OCI-LY1 (cell line): ENCODE results near the gene DCST2.
A peak's percentile ranks its signal among the peaks of the same experiment; 100 is the strongest.

Experiments used
- H2AFZ ChIP-seq: fragments of 200-600 bp; sonication (generic), shearing (Covaris generic); 2 replicates; pipeline ENCODE4 v1.6.0; 2014; ENCODE audit warnings: antibody characterized with exemption, mild to moderate bottlenecking, low read length
- H3F3A ChIP-seq: fragments of 200-600 bp; sonication (generic), shearing (Covaris generic); 2 replicates; pipeline ENCODE4 v1.6.0; 2014; ENCODE audit warnings: mild to moderate bottlenecking, antibody characterized with exemption, low read length, moderate library complexity; ENCODE audit not compliant: insufficient read depth
- H3K27ac ChIP-seq: fragments of 200-600 bp; sonication (generic); 2 replicates; pipeline ENCODE4 v1.5.1; 2014; ENCODE audit warnings: low read length, mixed run types, mild to moderate bottlenecking, low read depth; ENCODE audit not compliant: poor library complexity, severe bottlenecking
- H3K27me3 ChIP-seq: fragments of 200-600 bp; sonication (generic); 2 replicates; pipeline ENCODE4 v1.6.0; 2014; ENCODE audit warnings: antibody characterized with exemption, mild to moderate bottlenecking, low read length, moderate library complexity; ENCODE audit not compliant: insufficient read depth
- H3K36me3 ChIP-seq: fragments of 200-600 bp; sonication (generic); 2 replicates; pipeline ENCODE4 v1.6.1; 2014; ENCODE audit warnings: mild to moderate bottlenecking, antibody characterized with exemption, low read length, moderate library complexity, mixed read lengths; ENCODE audit not compliant: insufficient read depth
- H3K4me1 ChIP-seq: fragments of 200-600 bp; sonication (generic); 2 replicates; pipeline ENCODE4 v1.5.1; 2014; ENCODE audit warnings: mild to moderate bottlenecking, low read length, moderate library complexity; ENCODE audit not compliant: insufficient read depth, severe bottlenecking
- H3K4me2 ChIP-seq: fragments of 200-600 bp; sonication (generic), shearing (Covaris generic); 2 replicates; pipeline ENCODE4 v1.6.1; 2014; ENCODE audit warnings: low read length
- H3K4me3 ChIP-seq: fragments of 200-600 bp; sonication (generic); 2 replicates; pipeline ENCODE4 v1.5.1; 2014; ENCODE audit warnings: low read length, low read depth, mild to moderate bottlenecking, mixed read lengths; ENCODE audit not compliant: poor library complexity, severe bottlenecking
- H3K79me2 ChIP-seq: fragments of 200-600 bp; shearing (Covaris generic); 2 replicates; pipeline ENCODE4 v1.6.1; 2016; ENCODE audit warnings: mixed run types, low read length, mixed read lengths; ENCODE audit not compliant: insufficient read depth
- H3K9ac ChIP-seq: fragments of 200-600 bp; sonication (generic), shearing (Covaris generic); 2 replicates; pipeline ENCODE4 v1.6.1; 2014; ENCODE audit warnings: mild to moderate bottlenecking, low read length, mixed read lengths
- H3K9me2 ChIP-seq: fragments of 200-600 bp; sonication (generic), shearing (Covaris generic); 2 replicates; pipeline ENCODE4 v1.6.1; 2014; ENCODE audit warnings: low read depth, mild to moderate bottlenecking, low read length, mixed read lengths
- H3K9me3 ChIP-seq: fragments of 200-600 bp; shearing (Covaris generic); 2 replicates; pipeline ENCODE4 v1.6.1; 2014; ENCODE audit warnings: low read length, mixed read lengths
- H4K20me1 ChIP-seq: fragments of 200-600 bp; sonication (generic), shearing (Covaris generic); 2 replicates; pipeline ENCODE4 v1.6.0; 2016; ENCODE audit warnings: mild to moderate bottlenecking, low read length; ENCODE audit not compliant: insufficient read depth
- CTCF ChIP-seq: fragments of 200-600 bp; sonication (generic), shearing (Covaris generic); IDR thresholded peaks from 2 replicates; pipeline ENCODE4 v1.5.1; 2017; ENCODE audit warnings: mild to moderate bottlenecking, antibody characterized with exemption, low read length, moderate library complexity, mixed read lengths
- EZH2 ChIP-seq: fragments of 200-600 bp; sonication (generic), shearing (Covaris generic); IDR thresholded peaks from 2 replicates; pipeline ENCODE4 v1.8.0; 2017; ENCODE audit warnings: borderline replicate concordance, mixed run types, mild to moderate bottlenecking, antibody characterized with exemption, low read length, moderate library complexity, mixed read lengths

The DCST2 gene

GRCh38 chr1:154994591-154994990, 39.0 kb downstream of the DCST2 start:
- no peak overlapping the region for H3K4me3 ChIP-seq
- H3K4me2 ChIP-seq = no peak overlapping the region

GRCh38 chr1:154994269-154994587, 39.4 kb downstream of the DCST2 start:
- no peaks in the 10 kb centered on the region for H3F3A ChIP-seq
- TF ChIP-seq CTCF (no peak), EZH2 (no peak)
- H3K9ac ChIP-seq = no peak overlapping the region
- H3K27me3 ChIP-seq = no peaks in the 10 kb centered on the region
- H3K9me3 ChIP-seq = no peaks in the 10 kb centered on the region
- peaks cover 17% of the 10 kb centered on the region for H3K36me3 ChIP-seq
- no peak overlapping the region for H3K4me2 ChIP-seq
- H3K79me2 ChIP-seq = no peaks in the 10 kb centered on the region
- no peak overlapping the region for H3K4me3 ChIP-seq
- H2AFZ ChIP-seq = no peak overlapping the region
- no peaks in the 10 kb centered on the region for H4K20me1 ChIP-seq
- peak overlapping the region; percentile 43 for H3K27ac ChIP-seq
- peaks cover 14% of the 10 kb centered on the region for H3K4me1 ChIP-seq
- no peaks in the 10 kb centered on the region for H3K9me2 ChIP-seq

More at GRCh38 chr1:154994591-154994990, 39.0 kb downstream of the DCST2 start:
- Histone ChIP-seq H4K20me1 (no peaks in the 10 kb centered on the region), H3F3A (no peaks in the 10 kb centered on the region), H3K36me3 (peaks cover 13% of the 10 kb centered on the region), H3K9ac (no peak overlapping the region), H3K27ac (peak overlapping the region; percentile 43), H3K9me2 (no peaks in the 10 kb centered on the region), H3K4me1 (peaks cover 18% of the 10 kb centered on the region), H2AFZ (no peak overlapping the region), H3K9me3 (no peaks in the 10 kb centered on the region), H3K27me3 (no peaks in the 10 kb centered on the region), H3K79me2 (no peaks in the 10 kb centered on the region)
- TF ChIP-seq EZH2 (no peak), CTCF (no peak)

GRCh38 chr1:154993572-154994268, 39.9 kb downstream of the DCST2 start, which contains the start of gene LENEP:
LENEP (plus strand) TSS chr1:154993586; CDS start chr1:154993608, 22 bp downstream.
- Histone ChIP-seq H3K4me2 (no peak within 1 kb of the TSS), H3K79me2 (no peaks in the 10 kb centered on the region), H4K20me1 (no peaks in the 10 kb centered on the region), H3K4me1 (peaks cover 9% of the 10 kb centered on the region), H3K9ac (no peak within 1 kb of the TSS), H3K4me3 (no peak within 1 kb of the TSS), H3F3A (no peaks in the 10 kb centered on the region), H3K9me2 (no peaks in the 10 kb centered on the region), H3K27ac (peak within 1 kb of the TSS; percentile 43), H3K27me3 (no peaks in the 10 kb centered on the region), H3K36me3 (peaks cover 22% of the 10 kb centered on the region), H3K9me3 (no peaks in the 10 kb centered on the region), H2AFZ (no peak within 1 kb of the TSS)
- no peak for TF ChIP-seq CTCF
- TF ChIP-seq EZH2 = no peak
